SK-N-SH (cell line): Measurements from ENCODE around the gene KLF7. TPM values are rescaled to one million over a fixed set of nuclear protein-coding genes. Genes with fewer than 3 reads are reported as not detected.

Experiments
- CTCF ChIA-PET: fragments of 300-600, 350-600 bp; formaldehyde crosslinking; extraction: SDS; loops from one replicate; lab custom pipeline; 2021; lab: Yijun Ruan, JAX
- POLR2A ChIA-PET: fragments of 350-600 bp; sonication (Branson Sonifier 250); formaldehyde crosslinking; extraction: SDS; loops from one replicate; lab custom pipeline; 2020; ENCODE audit warnings: antibody characterized with exemption, inconsistent platforms; lab: Yijun Ruan, JAX
- DNase-seq: peaks from one replicate; pipeline ENCODE4 v3.0.0; 2012
- H2AFZ ChIP-seq: fragments of 200-600 bp; sonication (generic); 2 replicates; pipeline ENCODE4 v1.8.1; 2016; ENCODE audit warnings: antibody characterized with exemption, mild to moderate bottlenecking, low read depth
- H3F3A ChIP-seq: fragments of 200-600 bp; sonication (generic); replicated peaks from 2 replicates; pipeline ENCODE3; 2016; ENCODE audit warnings: antibody characterized with exemption, mild to moderate bottlenecking; ENCODE audit not compliant: insufficient read depth
- H3K27ac ChIP-seq, 2 experiments: fragments of 200-500 bp in 1 of 2; fragments of 200-600 bp in 1 of 2; sonication (Bioruptor generic) in 1 of 2; sonication (generic), shearing (Covaris generic) in 1 of 2; 2 replicates each; pipeline versions ENCODE4 v1.5.1 to v1.6.1; 2014 to 2016; ENCODE audit warnings: low read depth in 2 of 2, inconsistent platforms in 1 of 2, low read length in 1 of 2, mild to moderate bottlenecking in 1 of 2, mixed read lengths in 1 of 2
- H3K27me3 ChIP-seq: fragments of 200-600 bp; sonication (generic), shearing (Covaris generic); 2 replicates; pipeline ENCODE4 v1.6.1; 2016; ENCODE audit warnings: mixed run types; ENCODE audit not compliant: insufficient read depth
- H3K36me3 ChIP-seq, 2 experiments: fragments of 200-500 bp in 1 of 2; fragments of 200-600 bp in 1 of 2; sonication (Bioruptor generic) in 1 of 2; sonication (generic) in 1 of 2; replicated peaks in 1 of 2; 2 replicates each; pipeline versions ENCODE3 to v1.5.1; 2014 to 2016; ENCODE audit warnings: low read length in 1 of 2, mild to moderate bottlenecking in 1 of 2; ENCODE audit not compliant: insufficient read depth in 2 of 2, control insufficient read depth in 1 of 2
- H3K4me1 ChIP-seq, 2 experiments: fragments of 200-500 bp in 1 of 2; fragments of 200-600 bp in 1 of 2; sonication (Bioruptor generic) in 1 of 2; sonication (generic), shearing (Covaris generic) in 1 of 2; 2 replicates each; pipeline versions ENCODE4 v1.5.1 to v1.6.1; 2014 to 2016; ENCODE audit warnings: low read depth in 1 of 2, low read length in 1 of 2, mixed run types in 1 of 2; ENCODE audit not compliant: insufficient read depth in 2 of 2, control insufficient read depth in 1 of 2
- H3K4me2 ChIP-seq: fragments of 200-600 bp; sonication (generic), shearing (Covaris generic); 2 replicates; pipeline ENCODE4 v1.6.1; 2017; ENCODE audit warnings: mixed run types
- H3K4me3 ChIP-seq, 2 experiments: fragments of 200-500 bp in 1 of 2; fragments of 200-600 bp in 1 of 2; sonication (Bioruptor generic) in 1 of 2; sonication (generic), shearing (Covaris generic) in 1 of 2; 2 replicates each; pipeline versions ENCODE4 v1.5.1 to v1.8.1; 2014 to 2016; ENCODE audit warnings: low read depth in 2 of 2, inconsistent platforms in 1 of 2, low read length in 1 of 2, mild to moderate bottlenecking in 1 of 2, mixed read lengths in 1 of 2, moderate library complexity in 1 of 2
- H3K79me2 ChIP-seq: fragments of 200-600 bp; sonication (generic); 2 replicates; pipeline ENCODE4 v1.8.1; 2017; ENCODE audit warnings: mild to moderate bottlenecking; ENCODE audit not compliant: insufficient read depth
- H3K9ac ChIP-seq: fragments of 200-600 bp; sonication (generic); 2 replicates; pipeline ENCODE4 v1.6.1; 2017; ENCODE audit warnings: mixed run types
- H3K9me2 ChIP-seq: fragments of 200-600 bp; sonication (generic); 2 replicates; pipeline ENCODE4 v1.6.1; 2017; ENCODE audit warnings: mixed run types
- H3K9me3 ChIP-seq: fragments of 200-600 bp; sonication (generic); 2 replicates; pipeline ENCODE4 v1.6.1; 2017; ENCODE audit warnings: mixed run types, mild to moderate bottlenecking, moderate library complexity
- H4K20me1 ChIP-seq: fragments of 200-600 bp; sonication (generic); 2 replicates; pipeline ENCODE4 v1.6.1; 2017; ENCODE audit warnings: mild to moderate bottlenecking, mixed run types; ENCODE audit not compliant: insufficient read depth
- ELF1 ChIP-seq: IDR thresholded peaks from 2 replicates; pipeline ENCODE4 v1.4.0; 2012
- FOXM1 ChIP-seq: IDR thresholded peaks from 2 replicates; pipeline ENCODE4 v1.4.0; 2012; ENCODE audit warnings: low read depth, mild to moderate bottlenecking
- GABPA ChIP-seq: IDR thresholded peaks from 2 replicates; pipeline ENCODE4 v1.4.0; 2012; ENCODE audit warnings: low read depth, mild to moderate bottlenecking
- GATA2 ChIP-seq: sonication (generic); formaldehyde crosslinking; IDR thresholded peaks from 2 replicates; pipeline ENCODE4 v1.5.0; 2020; ENCODE audit warnings: mild to moderate bottlenecking, missing genetic modification reagents
- IRF3 ChIP-seq: fragments of 150-350 bp; IDR thresholded peaks from 2 replicates; pipeline ENCODE4 v1.6.1; 2016; ENCODE audit warnings: mild to moderate bottlenecking, low read depth, low read length
- JUND ChIP-seq: IDR thresholded peaks from 2 replicates; pipeline ENCODE4 v1.4.0; 2012
- MEF2A ChIP-seq: IDR thresholded peaks from 2 replicates; pipeline ENCODE4 v1.4.0; 2012; ENCODE audit warnings: low read depth, borderline replicate concordance
- NRF1 ChIP-seq: IDR thresholded peaks from 2 replicates; pipeline ENCODE4 v1.6.1; 2012; ENCODE audit warnings: low read depth, mild to moderate bottlenecking, low read length
- RAD21 ChIP-seq: IDR thresholded peaks from 2 replicates; pipeline ENCODE4 v1.6.1; 2012; ENCODE audit warnings: mild to moderate bottlenecking, low read length
- RCOR1 ChIP-seq: fragments of 150-350 bp; IDR thresholded peaks from 2 replicates; pipeline ENCODE4 v1.6.1; 2017; ENCODE audit warnings: antibody characterized with exemption, low read length
- SIN3A ChIP-seq: IDR thresholded peaks from 2 replicates; pipeline ENCODE4 v1.6.1; 2012; ENCODE audit warnings: low read depth, mild to moderate bottlenecking, low read length, moderate library complexity, borderline replicate concordance
- TCF12 ChIP-seq: IDR thresholded peaks from 2 replicates; pipeline ENCODE4 v1.4.0; 2012
- TEAD4 ChIP-seq: IDR thresholded peaks from 2 replicates; pipeline ENCODE4 v1.4.0; 2012; ENCODE audit warnings: mild to moderate bottlenecking, borderline replicate concordance; ENCODE audit not compliant: insufficient read depth
- USF2 ChIP-seq: fragments of 150-350 bp; IDR thresholded peaks from 2 replicates; pipeline ENCODE4 v1.6.1; 2017; ENCODE audit warnings: antibody characterized with exemption, low read length, low read depth, borderline replicate concordance
- YY1 ChIP-seq: IDR thresholded peaks from 2 replicates; pipeline ENCODE4 v1.4.0; 2012; ENCODE audit warnings: low read depth, mild to moderate bottlenecking
- WGBS: methylation state at CpG from one replicate; pipeline ENCODE4 v1.1.6; 2017; ENCODE audit warnings: low lambda C conversion rate; 5-methylcytosine and 5-hydroxymethylcytosine counted together
- polyA plus RNA-seq, 3 experiments: library from polyadenylated mRNA; depleted of rRNA; stranded (reverse); fragments of >200 nt; gene quantifications; 2 replicates each; pipeline ENCODE4 v1.2.3, GENCODE V29; 2012
- TF ChIP-seq, protein P1 (sequence below): fragments of 200-600 bp; sonication (generic); IDR thresholded peaks from 2 replicates; pipeline ENCODE4 v1.6.1; 2017; ENCODE audit warnings: antibody characterized with exemption, mild to moderate bottlenecking, moderate library complexity
- TF ChIP-seq, protein P2 (sequence below): IDR thresholded peaks from 2 replicates; pipeline ENCODE4; 2012
- TF ChIP-seq, protein P3 (sequence below): IDR thresholded peaks from 2 replicates; pipeline ENCODE4 v1.4.0; 2012; ENCODE audit warnings: low read depth, borderline replicate concordance

Gene KLF7
- polyA plus RNA-seq, 1 of the 3 experiments (the other 2 are of a cell fraction): 7.5 TPM

DNA sequence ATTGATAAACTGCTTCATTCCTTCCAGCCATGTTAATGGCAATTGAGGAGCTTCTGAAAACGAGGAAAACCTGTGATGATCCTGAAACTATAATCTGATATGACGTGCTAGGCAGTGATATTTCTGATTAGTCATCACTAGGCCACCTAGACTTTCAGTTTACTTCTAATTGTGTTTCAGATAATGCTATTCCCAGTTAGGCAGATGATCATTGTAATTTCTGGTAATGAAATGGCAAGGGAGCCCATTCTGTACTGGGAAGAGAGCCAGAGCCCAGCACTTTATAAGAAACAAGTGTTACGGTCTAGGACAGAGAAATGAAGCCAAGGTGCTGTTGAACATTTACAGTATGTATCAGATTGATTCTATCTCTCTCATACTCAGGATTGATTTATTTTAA is 120.2 kb downstream of the KLF7 start:
- Histone ChIP-seq H3K27me3 (no peaks in the 10 kb centered on the region), H3K4me2 (no peak overlapping the region), H3K4me1 (no peaks in the 10 kb centered on the region; a peak in 2 of 4 replicates), H4K20me1 (no peaks in the 10 kb centered on the region), H2AFZ (no peak overlapping the region), H3K27ac (no peak overlapping the region), H3K4me3 (no peak overlapping the region), H3K9me2 (no peaks in the 10 kb centered on the region), H3K9ac (no peak overlapping the region), H3K79me2 (no peaks in the 10 kb centered on the region), H3K9me3 (no peaks in the 10 kb centered on the region), H3F3A (no peaks in the 10 kb centered on the region), H3K36me3 (no peaks in the 10 kb centered on the region)
- ChIA-PET POLR2A (no interaction called here), CTCF (interaction anchor here (0.7 kb wide), 1 partner anchor 110 kb away, joined by 3 read pairs; no protein-coding TSS in a partner anchor)
- DNase-seq: no peak
- TF ChIP-seq JUND: no peak
- no peak for TF ChIP-seq MEF2A
- TF ChIP-seq, protein P1, sequence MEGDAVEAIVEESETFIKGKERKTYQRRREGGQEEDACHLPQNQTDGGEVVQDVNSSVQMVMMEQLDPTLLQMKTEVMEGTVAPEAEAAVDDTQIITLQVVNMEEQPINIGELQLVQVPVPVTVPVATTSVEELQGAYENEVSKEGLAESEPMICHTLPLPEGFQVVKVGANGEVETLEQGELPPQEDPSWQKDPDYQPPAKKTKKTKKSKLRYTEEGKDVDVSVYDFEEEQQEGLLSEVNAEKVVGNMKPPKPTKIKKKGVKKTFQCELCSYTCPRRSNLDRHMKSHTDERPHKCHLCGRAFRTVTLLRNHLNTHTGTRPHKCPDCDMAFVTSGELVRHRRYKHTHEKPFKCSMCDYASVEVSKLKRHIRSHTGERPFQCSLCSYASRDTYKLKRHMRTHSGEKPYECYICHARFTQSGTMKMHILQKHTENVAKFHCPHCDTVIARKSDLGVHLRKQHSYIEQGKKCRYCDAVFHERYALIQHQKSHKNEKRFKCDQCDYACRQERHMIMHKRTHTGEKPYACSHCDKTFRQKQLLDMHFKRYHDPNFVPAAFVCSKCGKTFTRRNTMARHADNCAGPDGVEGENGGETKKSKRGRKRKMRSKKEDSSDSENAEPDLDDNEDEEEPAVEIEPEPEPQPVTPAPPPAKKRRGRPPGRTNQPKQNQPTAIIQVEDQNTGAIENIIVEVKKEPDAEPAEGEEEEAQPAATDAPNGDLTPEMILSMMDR: no peak
- TF ChIP-seq FOXM1: no peak
- no peak for TF ChIP-seq RCOR1
- TF ChIP-seq TCF12: no peak
- TF ChIP-seq RAD21: no peak
- WGBS: 38% methylated on average over 3 of the region's 3 CpGs

DNA sequence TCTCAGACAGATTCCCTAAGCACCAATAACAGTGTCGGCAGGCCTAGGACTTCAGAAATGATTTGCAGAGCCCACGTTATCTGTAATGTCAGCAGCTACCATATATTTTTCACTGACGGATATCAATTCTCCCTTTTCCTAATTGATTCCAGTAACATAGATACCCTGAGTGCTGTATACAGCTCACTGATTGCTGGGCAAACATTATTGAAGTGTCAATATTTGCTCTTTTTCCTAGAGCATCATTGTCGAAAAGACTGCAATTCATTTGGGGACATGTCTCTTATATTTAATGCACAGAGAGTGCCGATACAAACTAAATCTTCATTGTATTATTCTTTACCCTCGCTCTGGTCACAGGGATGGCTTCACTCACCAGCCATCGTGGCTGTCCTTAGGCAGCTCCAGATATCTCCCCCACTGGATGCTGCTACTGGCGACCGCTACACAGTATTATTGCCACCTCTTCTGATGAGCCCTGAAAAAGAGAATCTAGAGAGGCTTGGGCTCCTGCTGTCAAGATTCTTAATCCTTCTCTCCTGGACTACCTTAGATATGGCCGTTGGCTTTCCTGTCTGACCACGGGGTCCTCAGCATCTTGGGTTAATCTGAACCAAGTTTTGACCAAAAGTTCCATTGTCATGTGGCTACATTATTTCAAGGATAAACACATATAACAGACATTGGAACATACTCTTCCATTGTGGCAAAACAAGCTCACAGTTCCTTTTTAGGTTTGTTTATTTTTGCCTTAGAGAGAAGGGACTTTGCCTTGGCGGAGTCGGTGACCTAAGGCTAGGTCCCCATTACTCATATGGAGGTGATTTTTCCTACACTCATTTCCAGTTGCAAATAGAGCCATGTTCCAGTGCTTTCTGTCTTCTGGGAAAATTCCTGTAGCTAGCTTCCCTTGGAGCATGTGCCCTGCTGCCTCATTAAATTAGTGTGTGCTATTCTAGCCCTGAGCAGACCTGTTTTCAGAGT is 121.1 kb downstream of the KLF7 start:
- Histone ChIP-seq H3K4me2 (no peak overlapping the region), H3K27ac (no peak overlapping the region), H3K79me2 (no peaks in the 10 kb centered on the region), H2AFZ (no peak overlapping the region), H3K4me3 (no peak overlapping the region), H4K20me1 (no peaks in the 10 kb centered on the region), H3K9ac (no peak overlapping the region), H3K27me3 (no peaks in the 10 kb centered on the region), H3K9me3 (no peaks in the 10 kb centered on the region), H3K36me3 (no peaks in the 10 kb centered on the region), H3F3A (no peaks in the 10 kb centered on the region), H3K9me2 (no peaks in the 10 kb centered on the region), H3K4me1 (no peaks in the 10 kb centered on the region; a peak in 2 of 4 replicates)
- WGBS: 81% methylated on average over 13 of the region's 13 CpGs
- ChIA-PET POLR2A (no interaction called here), CTCF (no interaction called here)
- no peak for DNase-seq
- no peak for TF ChIP-seq TEAD4
- TF ChIP-seq GABPA: no peak
- no peak for TF ChIP-seq YY1
- TF ChIP-seq, protein P1: no peak
- TF ChIP-seq GATA2 (CRISPR knock-in tag): no peak
- TF ChIP-seq IRF3: no peak
- TF ChIP-seq, protein P2, sequence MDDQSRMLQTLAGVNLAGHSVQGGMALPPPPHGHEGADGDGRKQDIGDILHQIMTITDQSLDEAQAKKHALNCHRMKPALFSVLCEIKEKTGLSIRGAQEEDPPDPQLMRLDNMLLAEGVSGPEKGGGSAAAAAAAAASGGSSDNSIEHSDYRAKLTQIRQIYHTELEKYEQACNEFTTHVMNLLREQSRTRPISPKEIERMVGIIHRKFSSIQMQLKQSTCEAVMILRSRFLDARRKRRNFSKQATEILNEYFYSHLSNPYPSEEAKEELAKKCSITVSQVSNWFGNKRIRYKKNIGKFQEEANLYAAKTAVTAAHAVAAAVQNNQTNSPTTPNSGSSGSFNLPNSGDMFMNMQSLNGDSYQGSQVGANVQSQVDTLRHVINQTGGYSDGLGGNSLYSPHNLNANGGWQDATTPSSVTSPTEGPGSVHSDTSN: no peak
- no peak for TF ChIP-seq SIN3A
- TF ChIP-seq USF2: no peak
- no peak for TF ChIP-seq NRF1
- TF ChIP-seq, protein P3, sequence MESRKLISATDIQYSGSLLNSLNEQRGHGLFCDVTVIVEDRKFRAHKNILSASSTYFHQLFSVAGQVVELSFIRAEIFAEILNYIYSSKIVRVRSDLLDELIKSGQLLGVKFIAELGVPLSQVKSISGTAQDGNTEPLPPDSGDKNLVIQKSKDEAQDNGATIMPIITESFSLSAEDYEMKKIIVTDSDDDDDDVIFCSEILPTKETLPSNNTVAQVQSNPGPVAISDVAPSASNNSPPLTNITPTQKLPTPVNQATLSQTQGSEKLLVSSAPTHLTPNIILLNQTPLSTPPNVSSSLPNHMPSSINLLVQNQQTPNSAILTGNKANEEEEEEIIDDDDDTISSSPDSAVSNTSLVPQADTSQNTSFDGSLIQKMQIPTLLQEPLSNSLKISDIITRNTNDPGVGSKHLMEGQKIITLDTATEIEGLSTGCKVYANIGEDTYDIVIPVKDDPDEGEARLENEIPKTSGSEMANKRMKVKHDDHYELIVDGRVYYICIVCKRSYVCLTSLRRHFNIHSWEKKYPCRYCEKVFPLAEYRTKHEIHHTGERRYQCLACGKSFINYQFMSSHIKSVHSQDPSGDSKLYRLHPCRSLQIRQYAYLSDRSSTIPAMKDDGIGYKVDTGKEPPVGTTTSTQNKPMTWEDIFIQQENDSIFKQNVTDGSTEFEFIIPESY: no peak
- no peak for TF ChIP-seq ELF1
